PC-3 (cell line): ENCODE data around the gene TEPSIN.

Source experiments
- EZH2 ChIP-seq: fragments of 300-600 bp; sonication (generic); IDR thresholded peaks from one replicate; pipeline ENCODE4 v1.6.1; 2017; ENCODE audit warnings: antibody characterized with exemption, mild to moderate bottlenecking, low read length; ENCODE audit not compliant: unreplicated experiment
- EZH2phosphoT487 ChIP-seq: fragments of 300-600 bp; sonication (generic); IDR thresholded peaks from 2 replicates; pipeline ENCODE4 v1.6.1; 2018; ENCODE audit warnings: mild to moderate bottlenecking, antibody characterized with exemption, low read length, borderline replicate concordance
- TF ChIP-seq, protein P1 (sequence below): fragments of 300-600 bp; sonication (generic); conservative IDR thresholded peaks from 2 replicates; pipeline ENCODE4 v1.5.1; 2017; ENCODE audit warnings: antibody characterized with exemption, low read depth, mild to moderate bottlenecking, low read length

DNA sequence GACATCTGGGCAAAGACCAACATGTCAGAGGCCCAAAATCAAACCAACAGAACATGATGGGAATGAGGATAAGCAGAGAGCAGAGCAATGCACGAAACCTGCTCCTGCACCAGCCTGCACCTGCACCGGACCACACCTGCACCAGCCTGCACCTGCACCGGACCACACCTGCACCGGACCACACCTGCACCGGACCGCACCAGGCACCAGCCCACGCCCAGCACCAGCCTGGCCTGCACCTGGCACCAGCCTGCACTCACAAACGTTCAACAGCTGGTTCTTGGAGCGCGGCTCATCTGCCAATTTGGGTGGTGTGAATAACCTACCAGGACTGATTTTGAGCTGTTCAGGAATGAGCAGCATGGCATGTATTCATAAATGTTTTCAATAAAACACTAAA lies 34.3 kb downstream of the TEPSIN start:
- TF ChIP-seq, protein P1, sequence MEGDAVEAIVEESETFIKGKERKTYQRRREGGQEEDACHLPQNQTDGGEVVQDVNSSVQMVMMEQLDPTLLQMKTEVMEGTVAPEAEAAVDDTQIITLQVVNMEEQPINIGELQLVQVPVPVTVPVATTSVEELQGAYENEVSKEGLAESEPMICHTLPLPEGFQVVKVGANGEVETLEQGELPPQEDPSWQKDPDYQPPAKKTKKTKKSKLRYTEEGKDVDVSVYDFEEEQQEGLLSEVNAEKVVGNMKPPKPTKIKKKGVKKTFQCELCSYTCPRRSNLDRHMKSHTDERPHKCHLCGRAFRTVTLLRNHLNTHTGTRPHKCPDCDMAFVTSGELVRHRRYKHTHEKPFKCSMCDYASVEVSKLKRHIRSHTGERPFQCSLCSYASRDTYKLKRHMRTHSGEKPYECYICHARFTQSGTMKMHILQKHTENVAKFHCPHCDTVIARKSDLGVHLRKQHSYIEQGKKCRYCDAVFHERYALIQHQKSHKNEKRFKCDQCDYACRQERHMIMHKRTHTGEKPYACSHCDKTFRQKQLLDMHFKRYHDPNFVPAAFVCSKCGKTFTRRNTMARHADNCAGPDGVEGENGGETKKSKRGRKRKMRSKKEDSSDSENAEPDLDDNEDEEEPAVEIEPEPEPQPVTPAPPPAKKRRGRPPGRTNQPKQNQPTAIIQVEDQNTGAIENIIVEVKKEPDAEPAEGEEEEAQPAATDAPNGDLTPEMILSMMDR: no peak
- TF ChIP-seq EZH2 (no peak), EZH2phosphoT487 (no peak)
